ENCODE measurements around the gene SURF6.

- TF ChIP-seq POLR2A (IDR thresholded peaks at IDR 0.05) (no peak), CTCF (IDR thresholded peaks at IDR 0.05) (no peak), EP300 (IDR thresholded peaks at IDR 0.05) (no peak)
Observed at GRCh38 chr9:133345596-133345995, 9.6 kb upstream of the SURF6 start.
